DMS53 (cell line): ENCODE measurements around the gene PDCD2L.

ENCODE experiments used
- DNase-seq: peaks from one replicate; lab custom pipeline; 2025; lab: John Stamatoyannopoulos, UW

PDCD2L gene

DNA sequence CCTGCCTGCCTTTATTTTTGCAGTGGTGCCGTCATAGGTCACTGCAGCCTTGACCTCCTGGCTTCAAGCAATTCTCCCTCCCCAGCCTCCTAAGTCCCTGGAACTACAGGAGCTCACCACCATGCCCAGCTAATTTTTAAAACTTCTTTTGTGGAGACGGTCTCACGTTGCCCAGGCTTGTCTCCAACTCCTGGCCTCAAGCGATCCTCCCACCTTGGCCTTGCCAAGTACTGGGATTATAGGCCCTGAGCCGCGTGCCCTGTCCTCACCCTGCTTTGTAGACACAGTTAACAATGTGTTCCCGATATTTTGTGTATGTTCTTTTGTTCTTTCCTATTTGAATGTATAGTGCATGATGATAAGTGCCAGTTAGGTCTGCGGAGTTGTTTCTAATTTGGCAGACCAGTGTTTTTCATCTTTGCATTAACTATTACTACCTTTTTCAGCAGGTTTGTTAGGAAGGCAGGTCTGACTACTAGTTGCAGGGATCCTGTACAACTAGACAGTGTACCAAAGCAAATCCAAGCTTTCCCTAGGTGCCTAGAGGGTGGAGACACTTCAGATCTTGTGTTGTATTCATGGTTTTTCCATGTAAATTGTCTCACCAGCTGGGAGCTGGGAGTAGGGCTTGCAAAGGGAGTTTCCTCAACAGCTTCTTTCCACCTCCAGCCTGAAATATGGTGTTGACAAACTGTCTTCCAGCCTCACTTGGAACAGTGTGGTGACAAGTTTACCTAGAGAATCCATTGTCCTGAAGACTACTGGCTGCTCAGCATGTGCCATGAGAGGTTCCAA lies 67.9 kb downstream of the PDCD2L start:
- no peak for DNase-seq

DNA sequence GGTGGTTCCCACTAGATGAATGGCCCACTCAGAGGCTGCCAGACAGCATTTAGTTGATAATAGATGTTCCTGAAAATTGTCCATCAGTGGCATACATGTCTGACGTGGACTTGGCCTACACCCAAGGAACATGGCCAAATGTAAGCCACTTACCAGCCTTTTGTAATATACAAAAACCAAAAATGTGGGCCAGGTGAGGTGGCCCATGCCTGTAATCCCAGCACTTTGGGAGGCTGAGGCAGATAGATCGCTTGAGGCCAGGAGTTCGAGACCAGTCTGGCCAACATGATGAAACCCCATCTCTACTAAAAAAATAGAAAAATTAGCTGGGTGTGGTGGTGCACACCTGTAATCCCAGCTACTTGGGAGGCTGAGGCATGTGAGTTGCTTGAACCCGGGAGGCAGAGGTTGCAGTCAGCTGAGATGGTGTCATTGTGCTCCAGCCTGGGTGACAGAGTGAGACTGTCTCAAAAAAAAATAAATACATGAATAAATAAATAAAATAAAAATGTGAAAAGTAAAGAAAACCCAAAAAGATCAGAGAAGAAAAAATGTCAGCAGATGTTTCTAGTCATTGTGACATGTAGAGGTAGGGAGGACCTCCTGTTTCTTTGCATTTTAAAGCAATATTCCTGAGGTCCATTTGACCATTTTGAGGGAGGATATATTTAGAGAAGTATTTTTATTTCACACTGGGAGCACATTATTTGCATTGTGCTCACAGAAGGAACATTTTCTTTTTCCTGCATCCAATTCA lies 70.2 kb downstream of the PDCD2L start:
- peak; percentile 26 for DNase-seq

DNA sequence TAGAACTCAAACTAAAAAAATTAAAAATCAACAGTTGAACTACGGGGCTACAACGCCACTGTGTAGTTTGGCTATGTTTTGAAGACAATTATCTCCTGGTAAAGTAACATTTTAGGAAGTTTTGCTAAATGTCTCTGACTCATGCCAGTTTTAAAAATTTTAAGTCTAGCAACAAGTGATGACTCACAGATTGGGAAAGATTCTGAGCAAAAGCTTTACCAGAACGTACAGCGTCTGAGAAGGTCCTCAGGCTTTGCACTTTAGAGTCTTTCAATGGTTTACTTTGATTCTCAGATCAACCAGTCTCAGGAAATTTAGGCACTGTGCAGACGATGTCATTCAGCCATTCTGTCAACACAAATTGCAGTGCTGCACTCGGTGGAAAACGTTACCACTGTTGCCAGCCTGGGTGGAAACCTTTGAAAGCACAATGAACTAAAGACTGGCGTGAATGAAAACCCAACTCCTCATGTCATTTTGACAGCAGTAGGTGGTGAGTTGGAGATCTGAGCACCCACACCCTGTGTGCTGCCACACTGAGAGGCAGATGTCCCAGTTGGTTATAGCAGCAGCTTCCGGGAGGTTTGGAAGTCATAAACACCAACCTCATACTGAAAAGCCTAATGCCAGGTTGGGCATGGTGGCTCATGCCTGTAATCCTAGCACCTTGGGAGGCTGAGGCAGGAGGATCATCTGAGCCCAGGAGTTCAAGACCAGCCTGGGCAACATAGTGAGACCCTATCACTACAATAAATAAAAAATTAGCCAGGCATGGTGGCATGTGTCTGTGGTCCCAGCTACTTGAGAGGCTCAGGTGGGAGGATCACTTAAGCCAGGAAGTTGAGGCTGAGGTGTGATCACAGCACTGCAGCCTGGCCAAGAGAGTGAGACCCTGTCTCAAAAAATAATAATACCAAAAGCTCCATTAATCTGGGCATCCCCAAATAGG lies 71.1 kb downstream of the PDCD2L start:
- DNase-seq, result peak; percentile 41
